ENCODE results near the gene PPP2R2B.
"Not testable (repeated sequence)": the region's sequence is repeated elsewhere in the genome, so short reads cannot be mapped to it uniquely, and the experiment has no call there.

The PPP2R2B gene

GRCh38 chr5:146642410-146642809, 236.1 kb downstream of the PPP2R2B start:
- no peak for DNase-seq

- no peak for DNase-seq
These were observed 236.6 kb downstream of the PPP2R2B start for GRCh38 chr5:146641941-146642340.

GRCh38 chr5:146640285-146640896, 238.2 kb downstream of the PPP2R2B start:
- DNase-seq, result no peak

- DNase-seq, result no peak
These were observed 243.1 kb downstream of the PPP2R2B start for GRCh38 chr5:146635443-146635842.

- no peak for DNase-seq
These were observed 245.2 kb downstream of the PPP2R2B start for GRCh38 chr5:146633323-146633764.

GRCh38 chr5:146632620-146633322, 245.8 kb downstream of the PPP2R2B start:
- no peak for DNase-seq

GRCh38 chr5:146630472-146630871, 248.1 kb downstream of the PPP2R2B start:
- DNase-seq, result no peak

GRCh38 chr5:146628950-146629349, 249.6 kb downstream of the PPP2R2B start:
- no peak for DNase-seq

GRCh38 chr5:146626936-146627335, 251.6 kb downstream of the PPP2R2B start:
- no peak for DNase-seq

- no peak for DNase-seq
These were observed 254.4 kb downstream of the PPP2R2B start for GRCh38 chr5:146624179-146624578.

- no peak for DNase-seq
These were observed 254.9 kb downstream of the PPP2R2B start for GRCh38 chr5:146623666-146624065.

- DNase-seq, result no peak
These were observed 255.5 kb downstream of the PPP2R2B start for GRCh38 chr5:146623009-146623408.

GRCh38 chr5:146622391-146622790, 256.2 kb downstream of the PPP2R2B start:
- DNase-seq, result no peak

- DNase-seq, result no peak
These were observed 257.9 kb downstream of the PPP2R2B start for GRCh38 chr5:146620669-146621051.

- no peak for DNase-seq
These were observed 258.4 kb downstream of the PPP2R2B start for GRCh38 chr5:146620031-146620668.

- no peak for DNase-seq
These were observed 260.1 kb downstream of the PPP2R2B start for GRCh38 chr5:146618434-146618833.

GRCh38 chr5:146609731-146610130, 268.8 kb downstream of the PPP2R2B start:
- DNase-seq, result not testable (repeated sequence)

- DNase-seq, result no peak
These were observed 270.8 kb downstream of the PPP2R2B start for GRCh38 chr5:146607659-146608332.

- DNase-seq, result no peak
These were observed 271.7 kb downstream of the PPP2R2B start for GRCh38 chr5:146606893-146607292.

GRCh38 chr5:146600376-146600775, 278.2 kb downstream of the PPP2R2B start:
- DNase-seq, result no peak

GRCh38 chr5:146599261-146599660, 279.3 kb downstream of the PPP2R2B start:
- no peak for DNase-seq

GRCh38 chr5:146595088-146595487, 283.5 kb downstream of the PPP2R2B start:
- no peak for DNase-seq

- no peak for DNase-seq
These were observed 286.2 kb downstream of the PPP2R2B start for GRCh38 chr5:146592352-146592751.

GRCh38 chr5:146589028-146589345, 289.6 kb downstream of the PPP2R2B start:
- DNase-seq, result no peak

Measured in CD4-positive, alpha-beta T cell treated with Interferon gamma for 1 hour (primary cell).